Medulla oblongata (tissue), 1 donor: ENCODE results near the gene PRG2.
A peak's percentile ranks its signal among the peaks of the same experiment; 100 is the strongest.
"Not testable (repeated sequence)": the region's sequence is repeated elsewhere in the genome, so short reads cannot be mapped to it uniquely, and the experiment has no call there.

ENCODE experiments used
- DNase-seq: peaks from one replicate; pipeline ENCODE4 v3.0.0-alpha.2; 2015; ENCODE audit errors: extremely low spot score

PRG2 gene

DNA sequence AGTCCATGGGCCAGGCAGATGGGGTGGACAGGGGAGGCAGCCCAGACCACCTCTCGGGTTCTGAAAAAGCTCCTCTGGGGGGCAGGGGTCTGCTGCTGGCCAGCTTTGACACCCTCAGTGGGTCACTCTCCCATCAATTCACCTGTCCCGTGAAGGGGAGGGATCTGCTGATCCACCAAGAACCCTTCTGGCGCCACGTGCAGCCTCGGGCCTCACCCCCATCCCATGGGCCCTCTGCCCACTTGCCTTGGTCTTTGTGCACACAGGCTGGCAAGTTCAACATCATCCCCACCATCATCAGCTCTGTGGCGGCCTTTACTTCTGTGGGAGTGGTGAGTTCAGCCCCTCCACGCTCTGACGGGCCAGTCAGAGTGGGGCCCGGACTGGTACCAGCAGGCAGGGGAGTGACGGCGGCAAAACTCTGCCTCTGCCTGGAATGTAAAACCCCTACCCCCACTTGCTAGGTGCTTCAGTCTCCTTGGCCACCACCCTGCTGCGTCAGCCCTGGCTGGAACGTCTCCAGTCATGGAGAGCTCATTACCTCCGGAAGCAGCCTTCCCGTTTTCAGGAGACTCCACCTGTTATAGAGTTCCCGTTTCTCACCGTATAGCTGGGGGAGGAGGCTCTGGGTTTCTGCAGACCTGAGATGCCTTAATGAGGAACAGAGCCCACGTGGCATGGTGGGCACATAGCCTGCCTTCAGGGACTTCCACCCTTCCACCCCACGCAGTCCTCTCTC is 22.2 kb downstream of the PRG2 start:
- no peak for DNase-seq

DNA sequence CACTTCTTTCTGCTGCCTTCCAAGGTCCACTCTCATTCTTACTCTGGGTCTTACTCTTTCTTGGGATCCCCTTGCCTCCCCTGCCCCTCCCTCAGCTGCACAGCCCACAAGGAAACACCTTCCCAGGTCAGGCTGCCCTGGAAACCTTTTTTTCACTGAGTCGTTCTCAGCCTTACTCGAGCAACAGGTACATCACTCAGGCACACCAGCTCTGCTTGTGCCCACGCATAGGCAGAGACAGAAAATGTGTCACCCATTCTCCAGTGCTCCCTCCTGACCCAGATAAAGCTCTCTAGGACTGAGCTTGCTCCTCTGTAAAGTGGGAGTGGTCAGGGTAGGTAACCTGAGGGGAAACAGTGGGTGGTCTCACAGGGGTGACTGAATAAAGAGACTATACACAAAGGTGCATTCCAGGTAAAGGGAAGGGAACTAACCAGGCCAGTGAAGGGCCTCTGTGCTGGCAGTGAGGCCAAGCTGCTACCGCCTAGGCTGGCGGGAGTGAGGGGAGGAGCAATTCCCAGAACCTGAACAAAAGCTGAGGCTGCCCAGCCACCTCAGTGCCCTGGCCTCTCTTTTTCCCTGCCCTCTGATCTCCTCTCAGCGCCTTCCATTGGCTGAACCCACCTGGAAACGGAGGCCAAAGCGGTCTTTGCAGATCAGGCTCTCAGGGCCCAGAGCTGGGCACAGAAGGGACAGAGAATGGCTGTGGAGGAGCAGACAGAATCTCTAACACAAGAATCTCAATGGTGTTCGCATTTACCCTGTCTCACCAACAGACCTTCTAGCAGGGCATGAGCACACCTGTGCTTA is 25.4 kb downstream of the PRG2 start:
- DNase-seq = no peak

DNA sequence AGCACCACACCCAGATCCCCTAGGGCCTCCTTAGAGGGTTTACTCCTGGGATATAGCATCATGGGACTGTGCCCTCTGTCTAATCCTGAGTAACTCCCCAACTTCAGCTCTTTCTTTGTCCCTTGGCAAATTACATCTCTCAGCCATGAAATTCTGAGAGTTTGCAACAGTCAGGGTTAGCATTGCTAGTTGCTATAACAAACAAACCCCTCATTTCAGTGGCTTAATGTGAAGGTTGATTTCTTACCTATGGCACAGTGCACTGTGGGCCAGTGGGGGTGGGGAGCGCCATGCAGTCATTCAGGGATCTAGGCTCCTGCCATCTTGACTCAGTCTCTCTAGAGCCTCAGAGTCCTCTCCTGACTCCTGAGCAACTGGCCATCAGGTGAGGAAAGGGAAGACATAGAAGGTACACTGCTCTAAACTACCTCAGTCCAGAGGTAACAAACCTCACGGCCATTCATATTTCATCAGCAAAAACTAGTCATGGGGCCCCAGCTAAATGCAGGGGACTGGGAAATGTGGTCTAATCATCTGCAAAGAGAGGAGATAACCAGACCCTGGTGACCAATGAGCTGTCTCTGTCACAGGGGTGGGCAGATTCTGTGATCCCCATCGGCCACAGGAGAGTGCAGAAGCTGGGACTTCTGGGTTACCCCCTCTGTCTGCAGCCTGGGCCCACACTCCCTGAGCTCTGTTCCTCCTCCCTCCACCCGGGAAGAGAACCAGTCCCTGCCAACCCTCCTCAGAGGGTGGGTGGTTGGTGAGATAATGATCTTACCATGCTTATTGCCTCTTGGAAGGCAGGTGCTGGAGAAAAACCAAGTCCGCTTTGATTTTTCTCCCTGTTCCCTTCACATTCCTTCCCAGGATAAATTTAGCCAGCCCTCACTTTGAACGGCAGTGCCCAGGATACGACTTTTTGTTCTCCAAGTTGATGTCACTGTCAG is 27.0 kb downstream of the PRG2 start:
- no peak for DNase-seq

DNA sequence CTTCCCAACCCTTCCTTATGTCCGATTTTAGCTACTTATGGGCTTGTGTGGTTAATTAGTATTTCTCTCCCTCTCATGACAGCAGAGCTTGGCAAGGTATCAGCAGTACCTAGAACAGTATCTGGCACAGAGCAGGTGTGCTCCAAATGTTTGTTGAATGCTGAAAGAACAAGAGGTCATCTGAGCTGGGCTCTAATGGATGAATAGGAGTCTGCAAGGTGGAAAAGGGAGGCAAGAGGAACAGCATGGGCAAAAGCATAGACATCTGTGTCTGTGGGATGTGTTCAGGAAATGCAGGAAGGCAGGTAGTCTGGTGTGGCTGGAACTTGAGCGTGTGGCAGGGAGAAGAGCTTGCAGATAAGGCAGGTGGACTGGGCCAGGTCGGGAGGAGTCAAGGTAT is 28.5 kb downstream of the PRG2 start:
- DNase-seq = no peak

DNA sequence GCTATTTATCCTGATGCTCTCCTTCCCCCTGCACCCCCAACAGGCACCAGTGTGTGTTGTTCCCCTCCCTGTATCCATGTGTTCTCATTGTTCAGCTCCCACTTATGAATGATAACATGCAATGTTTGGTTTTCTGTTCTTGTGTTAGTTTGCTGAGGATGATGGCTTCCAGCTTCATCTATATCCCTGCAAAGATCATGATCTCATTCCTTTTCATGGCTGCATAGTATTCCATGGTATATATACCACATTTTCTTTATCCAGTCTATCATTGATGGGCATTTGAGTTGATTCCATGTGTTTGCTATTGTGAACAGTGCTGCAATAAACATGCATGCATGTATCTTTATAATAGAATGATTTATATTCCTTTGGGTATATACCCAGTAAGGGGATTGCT is 29.0 kb downstream of the PRG2 start:
- not testable (repeated sequence) for DNase-seq

DNA sequence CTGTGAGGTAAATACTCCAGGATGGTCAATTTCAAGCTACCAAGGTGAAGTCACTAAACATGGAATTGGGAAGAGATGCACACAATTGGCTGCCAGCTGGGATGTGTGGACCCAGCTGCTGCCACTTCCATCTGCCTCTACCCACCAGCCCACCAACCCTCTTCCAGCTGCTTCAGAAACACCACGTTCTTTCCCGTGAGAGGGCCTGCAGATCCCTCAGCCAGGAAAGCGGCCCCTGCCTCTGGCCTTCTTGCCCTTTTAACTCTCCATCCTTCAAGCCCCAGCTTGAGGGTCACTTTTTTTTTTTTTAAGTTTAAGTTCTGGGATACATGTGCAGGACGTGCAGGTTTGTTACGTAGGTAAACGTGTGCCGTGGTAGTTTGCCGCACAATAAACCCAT is 29.5 kb downstream of the PRG2 start:
- no peak for DNase-seq

DNA sequence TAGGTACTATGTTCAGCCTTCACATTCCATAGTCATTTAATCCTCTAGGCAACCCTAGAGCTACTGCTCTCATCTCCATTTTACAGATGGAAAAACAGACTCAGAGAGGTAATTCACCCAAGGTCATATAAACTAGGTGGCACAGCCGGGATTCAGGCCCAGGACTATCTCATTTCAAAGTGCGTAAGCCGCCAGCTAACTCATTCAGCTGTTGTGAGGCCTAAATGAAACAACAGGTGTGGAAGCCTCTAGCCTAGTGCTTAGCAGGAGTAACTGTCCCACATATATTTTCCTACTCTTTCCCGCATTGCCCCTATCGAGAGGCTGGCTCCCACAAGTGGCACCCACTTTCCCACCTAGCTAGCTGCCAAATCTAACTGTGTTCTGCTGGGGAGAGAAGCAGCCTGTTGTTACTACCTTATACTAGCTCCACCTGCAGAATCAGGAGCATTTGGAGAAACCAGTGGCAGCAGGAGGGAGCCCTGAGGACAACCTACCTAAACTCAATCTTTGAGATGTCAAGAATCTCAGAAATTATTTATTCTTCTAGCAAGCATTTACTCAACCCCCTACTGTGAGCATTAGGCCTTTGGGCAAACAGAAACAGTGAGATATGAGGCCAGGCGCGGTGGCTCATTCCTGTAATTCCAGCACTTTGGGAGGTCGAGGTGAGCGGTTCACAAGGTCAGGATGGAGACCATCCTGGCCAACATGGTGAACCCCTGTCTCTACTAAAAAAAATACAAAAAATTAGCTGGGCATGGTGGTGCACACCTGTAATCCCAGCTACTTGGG is 30.4 kb downstream of the PRG2 start:
- DNase-seq = no peak

DNA sequence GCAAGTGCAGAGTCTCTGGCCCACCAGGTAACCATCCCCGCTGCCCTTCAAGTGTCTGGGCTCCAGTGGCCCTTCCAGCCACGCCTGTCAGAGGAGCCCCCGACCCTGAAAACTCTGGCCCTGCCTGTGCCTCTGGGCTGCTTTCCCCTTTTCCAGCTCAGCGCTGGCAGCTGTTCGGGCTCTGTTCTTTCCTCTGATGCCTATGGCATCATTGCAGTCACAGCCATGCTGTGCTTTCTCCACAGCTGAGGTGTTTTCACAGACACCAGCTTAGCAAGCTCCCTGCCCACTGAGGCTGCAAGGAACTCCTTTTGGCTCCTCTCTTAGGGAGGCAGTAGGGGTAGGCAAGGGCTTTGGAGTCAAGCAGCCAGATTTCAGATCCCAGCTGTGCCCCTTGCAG is 31.1 kb downstream of the PRG2 start:
- DNase-seq = no peak

DNA sequence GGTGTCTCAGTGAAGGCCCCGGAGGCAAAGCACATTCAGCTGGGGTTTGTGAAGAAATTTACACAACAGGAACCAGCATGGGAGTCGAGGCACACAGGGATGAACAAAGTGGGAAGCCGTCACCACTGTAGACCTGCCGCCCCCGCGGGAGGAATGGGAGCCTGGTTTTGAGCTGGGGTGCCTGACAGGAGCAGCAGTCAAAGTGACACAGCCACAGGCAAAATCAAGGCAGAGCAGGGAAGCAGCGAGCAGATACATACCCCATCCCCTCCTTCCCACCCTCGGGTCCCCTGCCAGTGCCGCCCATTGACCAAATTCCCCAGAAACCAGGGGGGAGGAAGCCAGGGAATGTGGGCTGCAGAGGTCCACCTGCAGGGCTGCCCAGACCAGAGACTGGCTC is 31.5 kb downstream of the PRG2 start:
- DNase-seq = no peak

DNA sequence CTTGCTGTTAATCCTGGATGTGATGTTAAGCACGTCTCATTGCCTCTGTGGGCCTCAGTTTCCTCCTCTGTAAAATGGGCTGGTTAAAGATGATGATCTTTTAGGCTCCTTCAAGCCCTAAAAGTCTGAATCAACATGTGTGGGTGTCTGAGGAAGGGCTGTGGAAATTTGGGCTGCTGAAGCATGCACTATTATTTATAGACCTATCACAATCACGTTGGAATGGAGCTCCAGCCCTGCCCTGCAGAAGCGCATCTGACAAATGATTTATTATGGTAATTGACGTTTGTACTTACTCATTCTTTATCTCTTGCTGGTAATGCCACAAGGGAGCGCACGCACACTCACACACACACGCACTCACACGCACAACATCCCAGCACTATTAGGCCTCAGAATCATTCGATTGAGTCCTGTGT is 31.9 kb downstream of the PRG2 start:
- no peak for DNase-seq

DNA sequence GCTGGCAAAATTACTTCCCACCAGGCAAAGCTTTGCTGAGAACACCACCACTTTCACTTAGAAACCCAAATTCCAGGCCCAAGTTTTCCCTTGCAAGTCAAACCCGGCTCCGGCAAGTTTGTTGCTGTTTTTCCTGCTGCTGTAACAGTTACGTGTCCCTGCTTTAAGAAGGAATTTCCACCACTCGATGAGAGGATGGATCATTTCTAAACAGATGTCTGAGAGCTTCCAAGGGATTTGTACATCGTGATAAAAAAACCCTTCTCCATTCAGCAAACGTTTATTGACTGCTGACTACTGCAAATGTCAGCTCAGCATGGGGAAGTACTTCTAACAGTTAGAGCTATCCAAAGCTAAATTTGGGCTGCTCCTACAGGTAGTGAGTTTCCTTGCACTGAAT is 32.6 kb downstream of the PRG2 start:
- peak; percentile 9 for DNase-seq

DNA sequence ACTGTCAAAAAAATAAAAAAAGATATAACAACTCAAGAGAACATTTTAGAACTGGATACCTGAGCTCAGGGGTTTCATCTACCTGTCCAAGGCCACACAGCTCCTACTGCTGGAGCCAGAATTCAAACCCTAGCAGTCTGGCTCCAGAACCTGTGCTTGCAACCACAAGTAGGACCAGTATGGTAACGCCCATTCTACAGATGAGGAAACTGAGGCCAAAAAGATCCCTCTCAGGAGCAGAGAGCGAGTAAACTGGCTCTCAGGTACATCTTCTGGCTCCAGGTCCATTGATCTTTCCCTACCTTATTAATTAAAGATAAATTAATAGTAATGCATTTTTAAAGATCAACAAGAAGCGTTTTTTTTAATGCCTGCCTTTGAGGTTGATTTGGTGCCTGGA is 33.1 kb downstream of the PRG2 start:
- DNase-seq = no peak

DNA sequence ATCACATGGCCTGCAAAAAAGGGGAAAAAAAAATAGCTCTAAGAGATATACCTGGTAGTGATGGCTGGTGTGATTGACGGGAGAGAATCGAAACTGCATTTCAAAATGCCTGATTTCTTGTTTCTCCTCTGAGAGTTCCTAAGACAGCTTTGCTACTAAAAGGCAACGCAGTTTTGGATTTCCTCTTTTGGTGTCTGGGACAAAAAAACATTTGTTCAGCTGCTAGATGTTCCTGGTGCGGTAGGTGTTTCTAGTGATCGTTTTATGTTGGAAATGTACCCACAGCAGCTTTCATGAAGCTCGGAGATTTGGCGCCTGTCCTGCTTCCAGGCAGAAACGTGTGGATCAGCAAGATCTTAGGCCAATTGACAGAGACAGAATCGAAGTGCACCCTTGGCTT is 34.2 kb downstream of the PRG2 start:
- peak; percentile 44 for DNase-seq

DNA sequence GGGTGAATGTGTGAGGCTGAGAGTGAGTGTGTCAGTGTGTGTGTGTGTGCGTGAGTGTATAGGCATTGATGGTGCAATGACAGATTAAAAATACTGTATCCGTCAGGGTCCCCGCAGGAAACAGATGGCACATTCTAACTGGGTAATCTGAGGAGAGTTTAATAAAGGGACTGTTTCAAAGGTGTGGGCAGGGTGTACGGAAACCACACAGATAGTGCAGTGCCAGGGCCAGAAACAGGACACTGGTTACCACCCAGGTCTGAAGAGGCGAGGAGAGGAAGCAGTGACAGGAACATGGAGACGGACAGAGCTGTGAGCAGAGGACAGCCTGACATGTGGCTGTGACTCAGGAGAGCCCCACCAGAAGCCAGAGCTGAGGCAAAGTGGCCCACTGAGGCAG is 35.8 kb downstream of the PRG2 start:
- DNase-seq = no peak

DNA sequence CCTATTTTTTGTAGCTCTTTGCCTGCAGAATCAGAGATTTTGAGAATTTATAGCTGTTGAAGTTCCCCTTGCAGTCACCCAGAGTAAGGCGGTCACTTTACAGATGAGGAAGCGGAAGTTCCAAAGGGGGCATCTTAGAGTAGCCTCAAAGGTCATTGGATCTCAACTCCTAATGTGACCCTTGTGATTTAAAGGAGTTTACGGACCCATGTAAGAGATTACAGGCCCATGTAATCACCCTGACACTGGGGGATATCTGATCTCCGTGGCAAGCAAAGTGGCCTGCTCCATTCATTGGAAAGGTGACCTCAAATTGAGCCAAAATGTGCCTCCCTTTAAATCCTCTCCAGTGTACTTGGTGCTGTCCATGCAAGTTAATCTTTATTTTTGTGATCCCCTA is 36.6 kb downstream of the PRG2 start:
- DNase-seq = peak; percentile 17

DNA sequence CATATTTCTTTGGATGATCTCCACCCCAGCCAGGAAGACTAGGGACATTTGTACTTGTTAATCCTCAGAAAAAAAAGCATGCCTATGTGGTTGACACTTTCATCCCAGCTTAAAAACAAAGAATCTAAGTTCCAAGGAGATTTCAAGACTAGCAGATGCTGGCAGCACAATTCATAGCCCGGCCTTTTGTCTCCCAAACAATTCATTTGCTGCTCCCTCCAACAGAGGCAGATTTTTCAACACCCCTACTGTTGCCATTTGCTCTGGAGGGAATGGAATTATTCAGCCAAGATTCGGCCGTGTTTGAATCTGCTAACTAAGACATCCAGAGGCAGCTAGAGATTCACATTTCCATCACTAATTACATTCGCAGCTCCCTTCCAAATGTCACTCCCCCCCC is 37.0 kb downstream of the PRG2 start:
- DNase-seq = no peak

DNA sequence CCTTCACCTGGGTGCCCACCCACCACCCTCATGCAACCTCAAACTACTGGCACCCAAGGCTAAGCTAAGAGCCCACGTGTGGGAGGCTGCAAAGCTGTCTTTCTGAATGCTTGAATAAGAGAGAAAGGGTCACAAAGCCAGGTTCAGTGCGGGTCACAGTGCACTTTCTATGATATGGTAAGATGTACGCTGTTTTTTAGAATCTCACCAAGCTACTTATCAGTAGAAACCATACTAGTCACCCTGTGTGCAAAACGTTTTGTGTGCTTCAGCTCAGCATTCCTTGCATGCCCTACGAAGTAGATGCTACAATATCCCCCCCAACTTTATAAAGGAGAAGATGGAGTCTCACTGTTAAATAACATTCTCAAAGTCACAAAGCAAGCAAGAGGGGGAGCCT is 37.4 kb downstream of the PRG2 start:
- DNase-seq = no peak

DNA sequence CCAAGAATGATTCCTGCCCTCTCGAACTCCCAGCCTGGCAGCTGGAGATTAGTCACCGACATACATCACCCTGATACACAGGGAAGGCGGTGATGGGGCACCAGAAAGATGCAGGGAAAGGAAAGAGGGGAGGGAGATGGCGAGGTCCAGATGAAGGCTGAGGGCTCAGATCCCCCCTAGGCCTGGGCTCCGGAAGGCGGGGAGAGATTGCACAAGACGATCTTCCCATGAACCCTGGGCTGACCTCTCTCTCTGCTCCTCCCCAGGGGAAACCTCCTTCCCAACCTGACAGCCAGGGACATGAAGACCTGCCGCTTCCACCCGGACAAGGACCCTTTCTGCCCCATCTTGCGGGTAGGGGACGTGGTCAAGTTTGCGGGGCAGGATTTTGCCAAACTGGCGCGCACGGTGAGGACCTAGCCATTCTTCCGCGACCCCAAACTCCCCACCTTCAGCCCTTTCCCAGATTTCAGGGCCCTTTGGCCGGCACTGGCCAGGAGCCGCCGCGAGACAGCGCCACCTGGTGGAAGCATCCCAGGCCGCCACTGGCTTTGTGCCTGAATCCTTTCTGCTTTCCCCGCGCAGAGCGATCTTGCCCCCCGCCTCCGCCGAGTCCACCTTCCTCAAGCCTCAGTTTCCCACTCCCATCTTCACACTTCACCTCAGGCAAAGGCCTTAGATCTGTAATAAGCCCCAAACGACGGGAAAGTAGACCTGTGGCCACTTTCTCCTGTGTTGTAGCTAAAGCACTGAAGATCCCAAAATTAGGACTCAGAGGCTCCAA is 40.8 kb downstream of the PRG2 start:
- DNase-seq = peak; percentile 57

DNA sequence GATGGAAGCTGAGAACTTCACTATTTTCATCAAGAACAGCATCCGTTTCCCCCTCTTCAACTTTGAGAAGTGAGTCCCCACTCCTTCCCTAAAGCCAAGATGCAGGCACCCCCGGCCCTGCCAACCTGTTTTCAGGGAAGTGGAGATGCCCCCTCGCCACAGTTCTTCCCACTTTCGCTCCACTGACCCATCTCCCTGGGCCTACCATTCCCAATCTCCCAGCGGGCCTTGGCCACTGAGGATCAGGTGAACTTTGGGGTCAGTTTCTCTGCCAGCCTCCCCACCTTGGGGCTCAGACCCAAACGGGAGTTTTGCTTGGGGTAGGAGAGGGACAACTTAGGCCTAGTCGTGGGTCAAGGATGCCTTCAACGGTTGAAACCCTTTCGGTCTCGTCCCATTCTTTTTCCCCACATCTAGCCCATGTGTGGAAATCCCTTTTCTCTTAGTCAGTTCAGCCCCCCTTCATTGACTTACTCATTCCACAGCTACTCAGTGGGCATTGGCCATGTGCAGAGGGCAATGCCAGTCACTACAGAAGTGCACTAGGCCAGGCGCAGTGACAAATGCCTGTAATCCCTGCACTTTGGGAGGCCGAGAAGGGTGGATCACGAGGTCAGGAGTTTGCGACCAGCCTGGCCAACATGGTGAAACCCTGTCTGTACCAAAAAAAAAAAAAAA is 41.7 kb downstream of the PRG2 start:
- DNase-seq = no peak

DNA sequence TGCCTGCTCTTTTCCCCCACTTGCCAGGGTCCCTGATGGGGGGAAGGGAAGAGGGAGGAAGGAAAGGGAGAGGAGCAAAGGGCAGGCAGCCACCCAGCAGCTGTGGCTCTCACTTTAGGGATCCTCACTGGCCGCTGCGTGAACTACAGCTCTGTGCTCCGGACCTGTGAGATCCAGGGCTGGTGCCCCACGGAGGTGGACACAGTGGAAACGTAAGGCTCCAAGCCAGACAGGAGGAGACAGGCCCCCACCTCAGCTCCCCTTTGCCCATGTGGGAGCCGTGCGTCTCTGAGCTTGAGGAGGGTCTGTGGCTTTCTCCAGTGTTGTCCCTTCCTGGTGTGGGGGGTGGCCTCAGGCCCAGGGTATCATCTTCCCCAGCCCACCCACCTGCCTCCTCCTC is 42.4 kb downstream of the PRG2 start:
- no peak for DNase-seq
